Fibroblast of lung (primary cell): ENCODE results near the gene DPYD.

Source experiments
- CTCF ChIP-seq, 2 donors: IDR thresholded peaks in 1 of 2; conservative IDR thresholded peaks in 1 of 2; 1 replicate in 1 of 2; 2 replicates in 1 of 2; pipeline ENCODE4 v1.5.1; 2011 to 2012; ENCODE audit warnings: low read length in 2 of 2, control low read depth in 1 of 2, inconsistent platforms in 1 of 2, low read depth in 1 of 2, mild to moderate bottlenecking in 1 of 2
- EZH2 ChIP-seq: IDR thresholded peaks from 2 replicates; pipeline ENCODE4 v1.5.1; 2012; ENCODE audit warnings: low read length, control low read depth, mild to moderate bottlenecking; ENCODE audit errors: missing control alignments

- TF ChIP-seq CTCF (conservative IDR thresholded peaks at IDR 0.05 in 1 of 2, IDR thresholded peaks at IDR 0.05 in 1 of 2; ENCODE audit: low read depth in 1 of 2, low read length in 2 of 2): no peak
- TF ChIP-seq EZH2: no peak
These were observed 391.2 kb downstream of the DPYD start for GRCh38 chr1:97529600-97529999.
